GM19099 (cell line): ENCODE results near the gene WDR90.
A peak's percentile ranks its signal among the peaks of the same experiment; 100 is the strongest.

Experiments
- POLR2A ChIP-seq: IDR thresholded peaks from 3 replicates; pipeline ENCODE4 v1.6.1; 2011; ENCODE audit warnings: low read depth; ENCODE audit not compliant: insufficient read length; ENCODE audit errors: extremely low read depth

The WDR90 gene

DNA sequence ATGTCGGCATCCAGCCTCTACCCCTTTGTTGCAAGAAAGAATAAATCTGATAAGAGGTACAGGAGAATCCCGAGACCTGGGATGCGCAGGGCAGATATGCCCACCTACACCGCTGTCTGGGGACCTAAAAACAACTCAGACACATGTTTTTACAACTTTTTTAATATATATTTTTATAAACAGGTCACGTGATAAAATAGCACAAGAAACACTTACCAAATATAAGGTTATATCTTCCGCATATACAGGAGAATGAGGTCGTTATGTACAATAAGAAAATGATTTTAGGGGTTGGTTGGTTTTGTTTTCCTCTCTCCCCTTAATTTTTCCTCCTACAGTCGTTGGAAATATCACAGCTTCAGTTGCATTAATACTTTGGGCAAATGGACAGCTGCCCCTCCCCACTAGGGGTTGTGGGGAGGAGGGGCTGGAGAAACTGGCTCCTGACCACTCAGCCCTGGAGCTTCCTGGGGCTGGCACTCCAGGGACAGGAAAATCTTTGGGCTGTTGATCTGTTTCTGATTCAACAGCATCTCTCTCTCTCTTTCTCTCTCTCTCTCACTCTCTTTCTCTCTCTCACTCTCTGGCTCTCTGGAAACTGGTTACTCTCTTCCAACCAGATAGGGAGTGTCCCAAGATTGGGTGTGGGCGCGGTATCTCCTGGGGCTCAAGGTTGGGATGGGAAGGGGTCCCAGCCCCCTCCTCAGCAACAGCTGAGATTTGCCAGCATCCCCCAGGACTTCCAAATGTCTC is 43.4 kb downstream of the WDR90 start:
- no peak for TF ChIP-seq POLR2A

DNA sequence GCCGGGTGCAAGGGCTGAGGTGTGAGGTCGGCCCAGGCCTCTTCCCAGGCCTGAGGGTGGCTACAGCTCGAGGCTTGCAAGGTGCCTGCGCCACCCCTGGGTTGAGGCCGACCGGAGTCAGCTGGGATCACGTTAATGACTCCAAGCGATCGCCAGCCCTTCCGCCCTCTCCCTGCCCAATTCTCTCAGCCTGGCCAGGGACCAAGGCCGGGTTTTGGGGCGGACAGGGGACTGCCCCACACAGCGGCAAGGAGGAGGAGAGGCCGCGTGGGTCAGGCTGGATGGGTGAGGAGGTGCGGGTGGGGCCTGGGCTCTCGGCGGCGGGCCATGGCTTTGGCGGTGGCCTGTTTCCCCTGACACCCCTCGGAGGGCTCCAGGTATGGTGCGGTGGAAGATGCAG is 44.2 kb downstream of the WDR90 start:
- TF ChIP-seq POLR2A, result no peak

- no peak for TF ChIP-seq POLR2A
Measured at GRCh38 chr16:693766-694165, 44.6 kb downstream of the WDR90 start.

DNA sequence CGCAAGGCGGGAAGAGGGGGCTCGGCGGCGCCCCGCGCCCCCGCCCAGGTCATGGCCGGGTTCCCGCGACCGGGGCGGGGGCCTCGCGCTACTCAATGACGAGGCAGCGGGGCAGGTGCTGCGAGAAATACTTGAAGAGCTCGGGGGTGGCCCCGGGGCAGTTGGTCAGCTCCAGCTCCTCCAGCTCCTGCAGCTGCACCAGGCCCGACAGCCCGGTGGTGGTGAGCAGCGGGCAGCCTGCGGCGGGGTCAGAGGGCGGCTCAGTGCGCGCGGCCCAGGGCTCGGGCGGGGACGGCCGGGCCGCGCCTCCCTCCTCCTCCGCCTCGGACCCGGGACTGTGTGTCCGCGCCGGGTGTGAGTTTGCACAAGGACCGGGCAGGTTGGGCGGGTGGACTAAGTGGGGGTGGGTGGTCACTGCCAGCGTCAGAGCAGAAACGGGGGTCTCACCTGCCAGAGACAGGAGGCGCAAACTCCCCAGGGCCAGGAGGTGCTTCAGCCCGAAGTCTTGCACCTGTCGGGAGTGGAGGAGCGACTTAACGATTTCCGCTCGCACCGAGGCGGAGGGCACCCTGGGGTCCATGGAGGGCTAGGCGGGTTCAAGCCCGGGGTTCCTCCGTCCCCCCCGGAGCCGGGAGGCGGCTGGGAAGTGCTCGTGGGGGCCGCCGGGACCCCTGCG is 45.2 kb downstream of the WDR90 start:
- TF ChIP-seq POLR2A, result no peak

DNA sequence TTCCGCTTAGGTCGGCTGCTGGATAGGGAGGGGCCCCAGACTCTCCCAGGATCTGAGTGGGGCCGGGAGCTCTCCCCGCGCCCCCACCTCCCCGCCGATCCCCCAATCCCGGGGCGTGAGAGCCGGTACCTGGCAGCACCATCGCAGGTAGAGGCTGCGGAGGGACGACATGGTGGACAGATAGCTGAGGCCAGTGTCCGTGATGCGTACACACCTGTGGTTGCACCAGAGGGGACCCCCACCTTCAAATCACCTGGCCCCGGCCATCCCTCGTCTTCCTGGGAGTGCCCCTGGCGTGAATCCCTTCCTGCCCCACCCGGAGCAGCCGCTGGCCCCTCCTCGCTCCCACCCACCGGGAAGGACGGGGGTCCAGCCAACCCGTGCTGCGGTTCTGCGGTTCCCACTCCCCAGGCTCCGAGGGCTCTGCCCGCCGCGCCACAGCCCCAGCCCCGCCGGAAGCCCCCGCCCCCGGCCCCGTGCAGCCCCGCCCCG is 45.7 kb downstream of the WDR90 start:
- no peak for TF ChIP-seq POLR2A

- TF ChIP-seq POLR2A, result peak; percentile 56
Measured at GRCh38 chr16:695355-696089, 46.4 kb downstream of the WDR90 start.

DNA sequence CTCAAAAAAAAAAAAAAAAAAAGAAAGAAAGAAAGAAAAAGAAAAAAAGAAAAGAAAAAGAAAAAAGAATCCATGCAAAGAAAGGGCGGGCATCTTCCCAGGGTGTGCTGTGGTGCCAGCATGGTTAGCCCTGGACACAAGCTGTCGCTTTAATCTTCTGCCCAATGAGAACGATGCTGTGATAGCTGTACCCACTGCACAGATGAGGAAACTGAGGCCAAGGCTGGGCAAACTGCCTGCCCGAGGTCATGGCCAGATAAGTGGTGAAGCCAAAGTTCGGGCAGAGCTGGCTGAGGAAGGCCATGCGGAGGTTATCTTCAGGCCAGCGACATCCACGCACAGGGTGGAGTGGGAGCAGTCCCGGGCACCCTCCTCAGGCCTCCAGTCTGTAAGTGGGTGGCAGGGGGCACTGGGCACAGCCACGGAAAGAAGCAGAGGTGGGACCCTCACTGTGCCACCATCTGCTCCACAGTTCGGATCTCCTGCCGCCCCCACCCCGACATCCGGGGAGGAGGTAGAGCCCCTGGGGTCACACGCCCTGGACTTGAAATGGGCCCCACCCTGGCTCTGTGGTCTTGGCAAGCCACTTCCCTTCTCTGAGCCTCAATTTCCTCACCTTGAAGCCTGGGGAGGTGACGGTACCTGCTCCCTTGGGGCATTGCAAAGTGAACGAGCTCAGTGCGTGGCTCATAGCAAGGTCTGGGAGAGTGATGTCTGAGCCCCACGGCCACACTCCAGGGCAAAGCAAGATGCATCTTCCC is 49.9 kb downstream of the WDR90 start:
- TF ChIP-seq POLR2A, result no peak

DNA sequence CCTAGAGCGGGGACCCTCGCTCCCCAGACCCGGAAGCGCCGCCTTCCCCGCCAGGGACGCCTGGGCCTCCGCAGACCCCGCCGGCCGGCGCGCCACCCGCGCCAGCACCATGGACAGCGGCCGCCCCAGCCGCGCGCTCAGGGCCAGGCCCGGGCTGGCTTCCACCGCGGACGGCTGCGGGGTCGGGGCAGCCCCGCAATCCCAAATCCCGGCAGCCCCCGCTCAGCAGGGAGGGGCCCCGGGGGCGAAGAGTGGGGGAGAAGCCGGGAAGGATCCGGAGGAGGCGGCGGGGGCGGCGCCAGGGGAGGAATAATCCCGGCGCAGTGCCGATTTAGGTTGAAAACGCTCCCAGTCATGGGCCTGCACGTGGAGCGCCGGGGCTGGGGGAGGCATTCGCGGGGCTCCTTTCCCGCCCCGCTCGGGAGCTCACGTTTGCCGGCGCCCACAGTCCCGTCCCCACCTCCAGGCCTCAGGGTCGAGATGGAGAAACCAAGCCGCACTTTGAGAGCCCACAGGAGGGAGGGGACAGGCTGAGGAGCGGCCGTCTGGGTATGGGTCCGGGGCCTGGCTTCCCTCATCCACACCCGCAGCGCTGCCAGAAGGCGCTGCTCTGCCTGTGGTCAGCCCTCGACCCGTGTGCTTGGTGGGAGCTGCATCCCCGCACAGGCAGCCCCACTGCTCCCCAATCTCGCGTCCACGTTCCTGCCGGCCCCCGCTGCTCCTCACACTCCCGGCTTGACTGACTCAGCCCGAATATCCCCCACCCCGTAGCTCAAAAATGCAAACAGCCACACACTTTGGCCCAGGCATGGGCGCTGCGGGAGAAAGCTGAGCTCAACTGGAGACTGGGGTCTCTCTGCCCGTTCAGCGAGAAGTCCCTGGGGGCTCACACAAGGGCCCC is 51.8 kb downstream of the WDR90 start:
- TF ChIP-seq POLR2A, result no peak

DNA sequence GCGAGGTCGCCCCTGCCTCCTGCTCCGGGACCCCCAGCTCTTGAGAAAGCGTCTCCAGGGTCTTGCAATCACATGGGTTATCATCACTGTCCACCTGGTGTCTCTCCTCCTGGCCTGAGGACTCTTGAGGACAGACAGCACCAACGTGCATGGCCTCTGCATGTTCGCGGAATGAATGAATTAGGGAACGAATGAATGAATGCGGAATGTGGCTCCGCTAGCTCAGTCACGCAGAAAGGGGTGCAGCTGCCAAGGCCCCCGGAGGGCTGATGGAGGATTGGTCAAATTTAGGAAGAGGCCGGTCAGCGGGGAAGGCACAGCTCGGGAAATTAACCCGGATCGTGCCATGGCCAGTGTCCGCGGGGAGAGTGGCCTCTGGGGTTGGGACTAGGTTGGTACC is 53.2 kb downstream of the WDR90 start:
- TF ChIP-seq POLR2A, result no peak

DNA sequence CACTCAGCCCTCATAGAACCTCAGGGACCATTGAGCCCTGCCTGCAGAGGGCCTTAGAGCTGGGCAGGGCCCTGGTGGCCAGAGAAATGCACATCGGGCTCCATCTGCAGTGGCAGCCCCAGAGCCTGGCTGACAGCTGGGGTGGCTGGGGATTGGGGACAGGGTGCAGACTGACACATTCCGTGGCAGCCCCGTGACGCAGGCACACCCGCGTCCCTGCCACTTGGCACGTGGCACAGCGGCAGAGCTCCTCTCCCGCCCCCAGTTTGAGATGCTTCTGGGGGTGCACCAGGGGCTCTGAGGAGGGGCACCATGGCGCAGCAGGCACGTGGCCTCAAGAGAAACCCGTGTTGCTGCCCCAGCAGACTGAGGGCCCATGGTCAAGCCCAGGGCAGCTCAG is 54.2 kb downstream of the WDR90 start:
- no peak for TF ChIP-seq POLR2A

DNA sequence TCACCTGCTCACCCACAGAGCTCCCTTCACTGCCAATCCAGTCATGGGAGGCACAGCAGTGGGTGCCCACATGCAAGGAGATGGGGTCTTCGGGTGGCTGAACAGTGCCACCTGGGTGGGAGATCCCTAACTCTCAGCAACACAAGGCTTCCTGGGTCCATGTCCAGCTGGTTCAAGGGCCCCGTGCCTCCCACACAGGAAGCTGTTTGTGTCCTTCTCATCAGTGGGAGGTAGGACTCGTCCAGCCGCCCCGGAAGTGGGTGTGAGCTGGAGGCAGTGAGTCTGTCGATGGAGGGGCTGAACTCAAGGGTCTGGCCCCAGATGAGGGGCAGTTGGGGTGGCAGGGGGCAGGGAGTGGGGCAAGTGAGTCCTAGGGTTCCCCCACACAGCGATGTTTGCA is 54.9 kb downstream of the WDR90 start:
- no peak for TF ChIP-seq POLR2A

DNA sequence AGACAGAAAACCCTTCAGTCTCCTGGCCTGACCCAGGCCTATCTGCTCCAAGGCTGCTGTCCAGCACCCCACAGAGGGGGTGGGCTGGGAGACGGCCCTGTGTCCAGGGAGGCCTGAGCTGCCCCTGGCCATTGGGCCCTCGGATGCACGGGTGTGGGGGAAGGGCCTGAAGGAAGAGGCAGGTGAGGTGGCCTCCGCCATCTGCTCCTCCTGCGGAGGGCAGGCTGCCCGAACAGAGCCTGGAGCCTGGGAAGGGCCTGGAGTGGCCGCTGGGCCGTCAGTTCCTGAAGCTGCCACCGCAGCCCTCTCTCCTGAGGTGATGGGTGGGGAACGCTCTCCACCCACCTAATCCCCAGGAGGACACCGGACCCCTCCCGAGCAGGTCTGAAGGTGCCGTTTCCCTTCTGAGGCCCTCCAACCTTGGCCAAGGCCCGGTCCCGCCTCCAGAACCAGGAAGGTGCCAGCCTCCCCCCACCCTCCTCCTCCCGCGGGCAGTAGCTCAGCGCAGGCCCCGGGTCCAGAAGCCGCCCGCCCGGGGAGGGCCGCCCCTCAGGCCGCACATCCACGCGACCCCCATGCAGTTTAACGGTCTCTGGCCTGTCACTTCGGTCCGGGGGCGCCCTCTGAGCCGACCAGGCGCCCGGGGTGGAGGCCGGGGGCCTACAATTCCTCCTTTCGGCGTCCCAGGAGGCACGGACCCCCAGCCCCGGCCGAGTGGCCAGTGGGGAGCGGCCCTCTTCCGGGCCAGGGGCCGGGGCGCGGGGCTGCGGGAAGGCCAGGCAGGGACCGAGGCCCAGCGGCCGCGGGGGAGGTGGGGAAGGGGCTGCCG is 55.6 kb downstream of the WDR90 start:
- TF ChIP-seq POLR2A, result no peak
